Measurements from ENCODE around the gene ITSN2.

The ITSN2 gene

DNA sequence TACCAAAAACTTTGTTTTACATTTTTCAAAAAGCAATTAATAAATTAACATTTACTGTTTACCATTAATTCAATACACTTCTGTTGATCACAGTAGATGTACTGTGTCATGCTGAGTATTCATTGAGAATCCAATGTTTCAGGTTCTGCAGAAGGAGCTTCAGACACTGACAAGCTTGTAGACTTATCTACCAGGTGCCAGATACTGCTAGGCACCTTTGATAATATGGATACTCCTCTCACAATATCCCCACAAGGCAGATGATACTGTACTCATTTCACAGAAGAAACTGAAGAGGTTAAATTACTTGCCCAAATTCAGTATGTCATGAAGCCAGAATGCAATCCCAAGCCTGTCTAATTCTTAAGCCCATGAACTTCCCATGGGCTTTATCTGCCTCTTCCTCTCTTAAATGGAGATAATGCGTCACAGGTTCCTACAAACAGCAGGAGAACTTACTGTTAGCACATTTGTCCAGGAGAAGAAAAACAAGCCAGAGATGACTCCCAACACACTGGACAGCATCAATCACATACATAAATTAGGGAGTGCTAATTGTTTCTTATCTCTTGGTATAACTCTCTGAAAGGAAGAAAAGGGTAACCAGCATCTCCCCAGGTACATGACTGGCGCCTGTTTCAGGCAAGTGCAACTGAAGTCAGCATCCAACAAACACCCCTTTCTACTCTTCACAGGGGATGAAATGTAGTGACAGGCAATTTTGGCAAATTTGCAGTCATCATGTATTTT, 27.4 kb downstream of the ITSN2 start:
- no peak for DNase-seq

GRCh38 chr2:24330161-24330560, 30.2 kb downstream of the ITSN2 start:
- DNase-seq: no peak

GRCh38 chr2:24329700-24330099, 30.6 kb downstream of the ITSN2 start:
- no peak for DNase-seq

DNA sequence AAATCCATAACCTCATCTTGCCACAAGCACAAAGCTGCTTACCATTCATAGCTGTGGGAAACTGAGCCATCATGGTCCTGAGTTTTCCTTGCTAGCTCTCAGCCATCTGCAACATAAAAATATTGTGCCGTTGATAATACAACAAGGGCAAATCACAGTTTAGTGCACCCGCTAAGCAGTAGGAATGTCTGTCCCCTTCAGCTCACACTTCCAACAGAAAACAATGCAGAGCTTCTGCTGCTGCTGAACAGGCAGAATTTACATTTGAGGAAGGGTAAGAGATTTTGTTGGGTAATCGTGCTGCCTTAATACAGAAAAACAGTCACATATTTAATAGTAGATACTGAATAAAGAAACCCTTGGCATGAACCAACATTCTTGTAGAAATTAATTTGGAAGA, 32.3 kb downstream of the ITSN2 start:
- no peak for DNase-seq

GRCh38 chr2:24317491-24317920, 42.8 kb downstream of the ITSN2 start:
- DNase-seq: no peak

DNA sequence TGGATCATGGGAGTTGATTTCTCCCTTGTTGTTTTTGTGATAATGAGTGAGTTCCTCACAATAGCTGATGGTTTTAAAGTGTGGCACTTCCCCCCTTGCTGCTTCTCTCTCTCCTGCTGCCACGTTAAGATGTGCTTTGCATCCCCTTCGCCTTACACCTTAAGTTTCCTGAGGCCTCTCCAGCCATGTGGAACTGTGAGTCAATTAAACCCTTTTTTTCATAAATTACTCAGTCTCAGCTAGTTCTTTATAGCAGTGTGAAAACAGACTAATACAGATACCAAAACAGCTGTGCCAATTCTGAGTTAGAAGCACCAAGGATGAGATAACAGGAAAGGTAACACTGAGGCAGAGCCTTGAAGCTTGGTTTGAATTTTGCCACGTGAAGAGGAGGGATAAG, 44.7 kb downstream of the ITSN2 start:
- DNase-seq: no peak

DNA sequence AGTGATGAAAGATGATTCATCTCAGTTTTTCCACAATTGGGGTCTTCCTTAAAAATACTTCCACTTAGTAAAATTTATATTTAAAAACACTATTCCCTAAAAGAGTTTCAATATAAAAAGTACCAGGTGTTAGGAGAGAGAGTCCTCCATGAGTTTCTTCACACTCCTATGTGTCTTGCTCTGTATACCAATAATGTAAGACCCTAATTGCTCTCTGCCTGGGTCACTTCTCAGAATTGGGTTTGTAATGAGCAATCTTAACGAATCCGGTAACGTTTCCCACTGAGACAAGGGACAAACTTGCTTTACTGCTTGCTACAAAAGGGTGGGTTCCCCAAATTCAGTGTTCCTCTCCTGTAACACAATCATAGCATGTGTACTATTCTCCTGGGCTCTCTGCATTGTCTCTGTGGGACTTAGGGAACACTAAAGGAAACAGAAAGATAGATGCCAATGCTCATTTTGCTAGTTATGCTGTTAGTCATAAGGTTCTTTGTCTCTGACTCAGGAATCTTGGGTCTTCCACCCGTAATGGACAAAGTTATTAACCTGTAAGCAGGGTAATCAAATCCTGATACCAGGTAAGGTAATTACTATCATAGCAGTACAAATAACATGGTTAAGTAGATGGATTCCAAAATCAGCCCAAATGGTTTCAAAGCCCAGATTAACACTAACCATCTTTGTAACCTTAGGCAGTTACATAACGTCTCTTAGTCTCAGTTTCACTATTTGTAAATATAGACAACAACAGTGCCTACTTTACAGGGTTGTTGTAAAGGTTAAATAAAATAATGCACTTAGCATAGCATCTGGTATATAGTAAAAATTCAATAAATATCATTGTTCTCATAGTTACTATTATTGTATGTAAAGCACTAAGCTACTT, 46.3 kb downstream of the ITSN2 start:
- no peak for DNase-seq

DNA sequence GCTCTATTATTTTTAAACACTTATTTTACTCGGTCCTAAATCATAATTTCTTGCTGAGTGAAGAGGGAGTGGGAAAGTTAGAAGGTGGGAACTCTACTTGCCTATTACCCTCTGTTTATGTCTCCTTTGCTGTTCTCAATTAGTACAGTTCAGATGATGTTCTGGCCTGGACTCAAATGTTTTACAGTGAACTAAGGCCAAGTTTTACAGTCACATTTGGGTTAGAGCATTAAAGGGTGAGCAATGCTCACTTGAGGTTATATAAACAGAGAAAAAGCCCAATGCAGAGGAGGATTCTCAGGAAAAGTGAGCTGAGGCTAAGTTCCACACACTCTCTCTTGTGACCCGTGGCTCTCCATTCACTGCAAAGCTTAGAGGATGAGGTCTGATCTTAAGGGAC, 52.4 kb downstream of the ITSN2 start:
- DNase-seq: no peak

DNA sequence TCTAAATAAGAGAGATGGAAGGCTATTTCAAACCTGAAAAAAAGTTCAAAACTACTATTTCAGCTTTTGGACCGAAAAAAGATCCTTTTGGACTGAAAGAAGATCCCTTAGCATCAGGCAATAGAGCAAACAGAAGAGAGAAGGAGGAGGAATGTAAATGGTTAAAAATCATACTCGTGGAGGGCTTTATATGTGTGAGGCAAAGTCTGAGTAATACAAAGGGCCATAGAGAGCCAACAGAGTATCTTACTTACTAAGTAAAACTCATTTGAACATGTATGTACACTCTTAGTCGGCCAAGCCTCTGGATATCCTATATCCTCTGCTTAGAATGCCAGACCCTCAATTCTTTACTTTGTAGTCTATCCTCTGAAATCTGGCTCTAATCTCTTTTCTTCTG, 55.7 kb downstream of the ITSN2 start:
- no peak for DNase-seq

- DNase-seq: no peak
These were observed 56.2 kb downstream of the ITSN2 start for GRCh38 chr2:24304098-24304497.

GRCh38 chr2:24301599-24301998, 58.7 kb downstream of the ITSN2 start:
- DNase-seq: no peak

- no peak for DNase-seq
These were observed 62.7 kb downstream of the ITSN2 start for GRCh38 chr2:24297663-24298062.

DNA sequence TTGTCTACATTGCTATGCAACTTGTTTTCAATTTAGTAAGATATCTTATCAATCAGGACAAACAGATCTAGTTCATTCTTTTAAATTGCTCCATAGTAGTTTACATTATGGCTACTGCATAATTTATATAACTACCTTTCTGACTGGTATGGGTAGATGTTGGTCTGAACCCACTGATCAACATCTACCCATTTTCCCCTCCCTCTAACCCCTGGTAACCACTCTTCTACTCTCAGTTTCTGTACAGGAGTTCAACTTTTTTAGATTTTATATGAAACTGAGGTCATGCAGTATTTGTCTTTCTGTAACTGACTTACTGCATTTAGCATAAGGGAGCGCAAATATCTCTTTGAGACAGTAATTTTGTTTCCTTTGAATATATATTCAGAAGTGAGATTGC, 73.2 kb downstream of the ITSN2 start:
- DNase-seq: no peak

- DNase-seq: no peak
These were observed 74.7 kb downstream of the ITSN2 start for GRCh38 chr2:24285484-24286152.

DNA sequence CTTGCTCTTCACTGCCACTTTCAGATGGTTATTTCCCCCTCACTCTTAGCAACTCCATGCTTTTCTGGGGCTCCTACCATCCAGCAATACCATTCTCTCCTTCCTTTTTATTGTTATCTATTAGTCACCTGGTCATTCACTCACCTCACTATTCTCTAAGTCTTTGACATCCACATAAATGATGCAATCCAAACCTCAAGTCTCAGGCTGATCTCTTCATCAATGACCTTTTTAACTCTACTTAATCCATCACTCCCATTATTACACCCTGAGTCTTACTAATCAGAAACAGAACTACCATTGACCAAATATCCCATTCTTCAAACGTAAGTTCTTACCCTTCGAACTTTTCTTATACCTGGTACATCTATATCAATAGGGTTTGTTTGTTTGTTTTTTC, 79.7 kb downstream of the ITSN2 start:
- DNase-seq: no peak

DNA sequence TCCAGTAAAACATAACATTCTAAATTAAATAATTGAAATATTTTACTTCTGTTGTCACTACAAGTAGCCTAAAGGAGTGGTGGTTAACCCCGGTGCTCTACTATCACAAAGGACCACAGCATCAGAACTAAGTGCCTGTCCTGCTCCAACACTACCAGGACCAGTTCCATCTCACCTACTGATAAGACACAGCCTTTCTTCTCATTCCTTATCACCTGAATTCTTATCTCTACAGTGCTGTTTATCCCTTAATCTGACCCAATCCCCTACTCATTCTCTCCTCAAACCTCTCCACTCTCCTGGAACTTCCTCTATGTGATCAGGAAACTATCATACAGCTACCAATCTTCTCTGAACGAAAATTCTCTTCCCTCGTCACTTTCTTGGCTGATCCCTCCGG, 80.2 kb downstream of the ITSN2 start:
- DNase-seq: no peak

GRCh38 chr2:24276349-24276899, 83.9 kb downstream of the ITSN2 start:
- DNase-seq: no peak

GRCh38 chr2:24274809-24275208, 85.5 kb downstream of the ITSN2 start:
- DNase-seq: no peak

- DNase-seq: no peak
These were observed 86.7 kb downstream of the ITSN2 start for GRCh38 chr2:24273598-24273997.

DNA sequence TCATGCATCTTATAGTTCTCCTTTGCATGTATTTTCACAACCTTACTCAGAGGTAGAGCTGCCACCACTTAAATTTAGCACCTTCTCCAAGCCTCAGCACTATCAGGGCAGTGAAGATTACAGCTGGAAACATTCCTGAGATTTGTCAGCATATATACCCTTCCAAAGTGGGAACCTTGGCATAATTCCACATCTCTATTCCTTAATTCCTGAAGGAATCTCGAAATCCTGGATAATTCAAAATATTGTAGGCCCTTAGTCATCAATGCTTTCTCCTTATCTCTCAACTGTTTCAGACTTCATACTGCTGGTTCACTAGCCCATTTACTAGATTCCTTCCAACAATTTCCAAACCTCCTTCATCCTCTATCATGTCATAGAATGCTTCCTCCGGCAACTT, 87.4 kb downstream of the ITSN2 start:
- DNase-seq: no peak

DNA sequence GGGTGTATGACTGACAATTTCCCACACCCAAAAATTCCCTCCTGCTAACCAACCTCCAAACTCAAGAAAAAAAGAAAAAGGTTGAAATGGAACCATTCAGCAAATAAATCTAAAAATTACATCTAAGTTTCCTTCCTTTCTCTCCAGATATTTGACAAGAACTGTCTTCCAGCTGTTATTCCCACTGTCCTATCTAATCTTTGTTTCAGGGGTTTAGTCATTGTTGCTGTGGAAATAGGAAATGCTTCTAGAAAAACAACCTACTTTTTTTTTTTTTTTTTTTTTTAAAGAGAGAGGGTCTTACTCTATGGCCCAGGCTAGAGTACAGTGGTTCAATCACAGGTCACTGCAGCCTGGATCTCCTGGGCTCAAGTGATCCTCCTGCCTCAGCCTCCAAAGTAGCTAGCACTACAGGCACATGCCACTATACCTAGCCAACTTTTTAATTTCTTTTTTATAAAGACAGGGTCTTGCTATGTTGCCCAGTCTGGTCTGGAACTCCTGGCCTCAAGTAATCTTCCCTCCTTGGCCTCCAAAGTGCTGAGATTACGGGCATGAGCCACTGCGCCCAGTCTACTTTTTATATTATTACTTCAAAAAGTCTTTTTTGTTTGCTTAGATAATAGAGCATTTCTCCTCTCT, 88.1 kb downstream of the ITSN2 start:
- no peak for DNase-seq

DNA sequence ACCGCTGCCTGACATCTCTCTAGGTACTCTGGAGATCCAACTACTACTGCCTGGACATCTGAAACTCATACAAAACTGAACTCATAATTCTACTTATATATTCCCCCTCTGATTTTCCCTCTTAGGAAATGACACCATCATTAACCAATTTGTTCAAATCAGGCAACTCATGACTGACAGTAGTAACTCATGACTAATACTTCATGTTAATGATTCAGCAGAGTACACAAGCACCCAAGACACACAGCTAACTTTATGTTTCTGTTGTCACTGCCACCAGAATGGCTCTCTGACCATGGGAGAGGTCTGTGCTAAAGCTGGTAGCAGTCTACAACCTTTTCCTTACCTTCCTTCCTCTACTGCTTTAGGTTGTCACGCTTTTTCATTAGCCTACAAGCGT, 91.1 kb downstream of the ITSN2 start:
- DNase-seq: no peak

DNA sequence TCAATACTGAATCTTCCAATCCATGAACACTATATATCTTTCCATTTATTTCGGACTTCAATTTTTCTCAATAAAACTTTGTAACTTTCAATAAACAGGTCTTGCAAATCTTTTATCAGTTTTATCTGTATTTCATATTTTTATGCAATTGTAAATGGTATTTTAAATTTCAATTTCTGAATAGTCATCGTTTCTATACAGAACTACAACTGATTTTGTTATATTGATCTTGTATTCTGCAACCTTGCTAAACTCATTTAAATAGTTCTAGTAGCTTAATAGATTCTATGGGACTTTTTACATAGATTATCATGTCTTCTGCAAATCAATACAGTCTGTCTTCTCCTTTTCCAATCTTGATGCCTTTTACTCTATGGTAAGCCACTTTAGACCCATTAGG, 95.1 kb downstream of the ITSN2 start:
- DNase-seq: no peak

All from activated CD8-positive, alpha-beta memory T cell treated with anti-CD3 and anti-CD28 coated beads, Interleukin-2, amount 50 U/mL, for 4 hours (primary cell).